Osteoblast (primary cell): ENCODE data around the gene TMEM151B. TPM values are rescaled to one million over a fixed set of nuclear protein-coding genes. Genes with fewer than 3 reads are reported as not detected.
"Not testable (repeated sequence)": the region's sequence is repeated elsewhere in the genome, so short reads cannot be mapped to it uniquely, and the experiment has no call there.

Source experiments
- DNase-seq: peaks from one replicate; pipeline ENCODE4 v3.0.0; 2011; ENCODE audit warnings: low spot score, mixed read lengths; ENCODE audit not compliant: insufficient read length; ENCODE audit errors: missing footprints
- H2AFZ ChIP-seq: 2 replicates; pipeline ENCODE4 v1.6.0; 2011; ENCODE audit warnings: mild to moderate bottlenecking, low read length
- H3K27ac ChIP-seq: 2 replicates; pipeline ENCODE4 v1.5.1; 2011; ENCODE audit warnings: mild to moderate bottlenecking, low read depth, low read length, moderate library complexity
- H3K27me3 ChIP-seq: 2 replicates; pipeline ENCODE4 v1.6.0; 2012; ENCODE audit warnings: mild to moderate bottlenecking, control low read depth, inconsistent platforms, low read length, moderate library complexity; ENCODE audit not compliant: insufficient read depth
- H3K36me3 ChIP-seq: 2 replicates; pipeline ENCODE4 v1.5.1; 2011; ENCODE audit warnings: mild to moderate bottlenecking, low read length, control low read depth, moderate library complexity; ENCODE audit not compliant: insufficient read depth
- H3K4me1 ChIP-seq: 2 replicates; pipeline ENCODE4 v1.5.1; 2011; ENCODE audit warnings: mild to moderate bottlenecking, low read length, control low read depth, moderate library complexity; ENCODE audit not compliant: insufficient read depth
- H3K4me2 ChIP-seq: 2 replicates; pipeline ENCODE4 v1.6.0; 2011; ENCODE audit warnings: mild to moderate bottlenecking, low read length; ENCODE audit not compliant: insufficient read depth
- H3K4me3 ChIP-seq: fragments of 200-600 bp; sonication (generic); 3 replicates; pipeline ENCODE4 v1.5.1; 2012; ENCODE audit warnings: mild to moderate bottlenecking, low read length, inconsistent platforms; ENCODE audit not compliant: insufficient read depth
- H3K79me2 ChIP-seq: 2 replicates; pipeline ENCODE4 v1.6.0; 2012; ENCODE audit warnings: mild to moderate bottlenecking, low read length, control low read depth, inconsistent platforms; ENCODE audit not compliant: insufficient read depth
- H3K9me3 ChIP-seq: 2 replicates; pipeline ENCODE4 v1.5.1; 2011; ENCODE audit warnings: low read depth, low read length, control low read depth
- H4K20me1 ChIP-seq: 2 replicates; pipeline ENCODE4 v1.6.0; 2012; ENCODE audit warnings: mild to moderate bottlenecking, low read length, control low read depth; ENCODE audit not compliant: insufficient read depth
- CTCF ChIP-seq: IDR thresholded peaks from 2 replicates; pipeline ENCODE4 v1.5.1; 2011; ENCODE audit warnings: mild to moderate bottlenecking, low read depth, low read length, moderate library complexity; ENCODE audit errors: extremely low read depth
- total RNA-seq: library from RNA; depleted of rRNA; stranded (reverse); fragments of >200 nt; gene quantifications from 2 replicates; pipeline ENCODE4 v1.2.3, GENCODE V29; 2012

TMEM151B gene
- total RNA-seq, 1 donor = not detected

DNA sequence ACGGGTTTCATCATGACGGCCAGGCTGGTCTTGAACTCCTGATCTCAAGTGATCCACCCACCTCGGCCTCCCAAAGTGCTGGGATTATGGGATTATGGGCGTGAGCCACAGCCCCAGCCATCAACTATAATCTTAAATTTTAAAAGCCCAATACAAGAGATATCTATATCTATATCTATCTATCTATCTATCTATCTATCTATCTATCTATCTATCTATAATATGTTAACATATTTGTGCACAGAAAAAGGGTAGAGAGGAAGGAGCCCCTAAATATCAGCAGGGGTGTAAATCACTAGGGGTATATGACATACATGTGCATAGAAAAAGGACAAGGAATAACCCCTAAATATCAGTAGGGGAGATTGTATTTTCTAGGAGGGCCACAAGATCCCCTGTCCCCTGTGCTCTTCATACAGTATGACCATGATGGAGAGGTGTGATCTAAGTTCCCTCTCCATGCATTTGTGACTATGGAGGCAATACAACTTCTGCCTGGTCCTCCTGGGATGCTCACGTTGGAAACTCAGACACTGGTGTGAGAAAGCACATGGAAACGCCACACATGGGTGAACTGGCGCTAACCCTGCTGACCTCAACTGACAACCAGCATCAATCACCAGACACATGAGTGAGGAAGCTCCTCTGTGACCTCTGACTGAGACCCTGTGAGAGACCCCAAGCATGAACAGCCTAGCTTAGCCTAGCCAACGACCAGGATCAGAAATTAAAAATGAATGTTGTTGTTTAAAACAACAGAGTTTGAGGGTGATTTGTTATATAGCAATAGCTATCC is 71.0 kb downstream of the TMEM151B start:
- peaks cover 50% of the 10 kb centered on the region for H3K27me3 ChIP-seq

GRCh38 chr6:44342052-44342451 is 71.8 kb downstream of the TMEM151B start:
- no peak overlapping the region for H3K4me2 ChIP-seq
- peaks cover 4% of the 10 kb centered on the region for H4K20me1 ChIP-seq
- no peak for DNase-seq
- H3K4me3 ChIP-seq = no peak overlapping the region
- H3K27me3 ChIP-seq = peaks cover 44% of the 10 kb centered on the region
- no peaks in the 10 kb centered on the region for H3K9me3 ChIP-seq
- H2AFZ ChIP-seq = no peak overlapping the region
- no peaks in the 10 kb centered on the region for H3K36me3 ChIP-seq
- no peaks in the 10 kb centered on the region for H3K79me2 ChIP-seq
- TF ChIP-seq CTCF = no peak
- H3K27ac ChIP-seq = no peak overlapping the region
- no peaks in the 10 kb centered on the region for H3K4me1 ChIP-seq

More for the DNA sequence above, 71.0 kb downstream of the TMEM151B start:
- H3K36me3 ChIP-seq = no peaks in the 10 kb centered on the region
- no peak overlapping the region for H3K27ac ChIP-seq
- TF ChIP-seq CTCF = no peak
- no peak overlapping the region for H2AFZ ChIP-seq
- H3K79me2 ChIP-seq = no peaks in the 10 kb centered on the region
- no peak overlapping the region for H3K4me2 ChIP-seq
- H3K9me3 ChIP-seq = no peaks in the 10 kb centered on the region
- H4K20me1 ChIP-seq = peaks cover 4% of the 10 kb centered on the region
- no peak overlapping the region for H3K4me3 ChIP-seq
- no peaks in the 10 kb centered on the region for H3K4me1 ChIP-seq
- DNase-seq = no peak

- TF ChIP-seq CTCF = no peak
- Histone ChIP-seq H3K4me1 (no peaks in the 10 kb centered on the region), H3K27me3 (peaks cover 44% of the 10 kb centered on the region), H2AFZ (no peak within 1 kb of the TSS), H3K9me3 (no peaks in the 10 kb centered on the region), H3K4me3 (peak within 1 kb of the TSS; percentile 35), H3K36me3 (no peaks in the 10 kb centered on the region), H3K27ac (no peak within 1 kb of the TSS), H3K79me2 (no peaks in the 10 kb centered on the region), H4K20me1 (peaks cover 4% of the 10 kb centered on the region), H3K4me2 (no peak within 1 kb of the TSS)
- no peak for DNase-seq
These were observed 72.2 kb downstream of the TMEM151B start, which contains the start of gene SPATS1 for GRCh38 chr6:44342489-44342888. Gene SPATS1 (plus strand): TSS chr6:44342650. CDS start chr6:44343096, 446 bp downstream.

DNA sequence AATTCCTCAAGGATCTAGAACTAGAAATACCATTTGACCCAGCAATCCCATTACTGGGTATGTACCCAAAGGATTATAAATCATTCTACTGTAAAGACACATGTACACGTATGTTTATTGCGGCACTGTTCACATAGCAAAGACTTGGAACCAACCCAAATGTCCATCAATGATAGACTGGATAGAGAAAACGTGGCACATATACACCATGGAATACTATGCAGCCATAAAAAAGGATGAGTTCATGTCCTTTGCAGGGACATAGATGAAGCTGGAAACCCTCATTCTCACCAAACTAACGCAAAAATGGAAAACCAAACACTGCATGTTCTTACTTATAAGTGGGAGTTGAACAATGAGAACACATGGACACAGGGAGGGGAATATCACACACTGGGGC is 76.6 kb downstream of the TMEM151B start:
- H3K4me3 ChIP-seq, H3K79me2 ChIP-seq, H3K4me1 ChIP-seq, DNase-seq, H2AFZ ChIP-seq, H3K27ac ChIP-seq, H3K9me3 ChIP-seq, H3K36me3 ChIP-seq, H4K20me1 ChIP-seq, H3K4me2 ChIP-seq: not testable (repeated sequence)
- peaks cover 30% of the 10 kb centered on the region for H3K27me3 ChIP-seq
